Nucleus accumbens (tissue), 56 donors: ENCODE measurements around the gene LMTK2.

Experiments used
- DNase-seq, 56 donors: peaks; one replicate each; lab custom pipeline; 2025; lab: John Stamatoyannopoulos, UW

Gene LMTK2

DNA sequence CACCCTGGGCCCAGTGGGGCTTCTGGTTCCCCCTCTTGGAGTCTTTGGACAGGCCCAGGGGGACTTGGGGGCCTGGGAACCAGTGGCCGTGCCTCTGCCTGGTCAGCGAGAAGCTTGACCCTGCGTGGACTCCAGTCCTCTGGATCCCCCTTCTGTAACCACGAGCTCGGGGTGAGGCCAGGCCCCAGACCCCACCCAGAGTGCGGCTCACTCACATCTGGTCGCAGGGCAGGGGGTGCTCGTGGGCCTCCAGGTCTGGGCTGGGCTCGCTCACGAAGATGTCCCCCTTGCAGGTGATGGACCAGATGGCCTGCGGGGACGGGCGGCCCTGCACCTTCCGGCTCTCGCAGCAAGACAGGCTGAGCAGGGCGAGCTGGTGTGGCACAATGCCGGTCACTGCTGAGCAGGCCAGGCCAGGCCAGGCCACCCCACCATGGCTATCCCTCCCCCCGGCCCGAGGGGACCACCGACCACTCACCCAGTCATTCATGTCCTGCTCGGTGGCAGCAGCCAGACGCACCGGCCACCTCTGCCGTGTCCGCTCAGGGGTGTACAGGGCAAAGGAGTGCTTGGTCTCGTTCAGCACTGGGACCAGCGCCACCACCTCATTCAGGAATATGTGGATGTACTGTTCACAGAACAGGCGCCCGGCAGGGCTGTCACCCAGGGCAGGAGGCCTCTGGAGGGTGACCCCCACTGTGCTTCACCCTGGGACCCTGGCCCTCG, 124.2 kb downstream of the LMTK2 start:
- no peak for DNase-seq

GRCh38 chr7:98231493-98232262, 125.0 kb downstream of the LMTK2 start:
- no peak for DNase-seq

DNA sequence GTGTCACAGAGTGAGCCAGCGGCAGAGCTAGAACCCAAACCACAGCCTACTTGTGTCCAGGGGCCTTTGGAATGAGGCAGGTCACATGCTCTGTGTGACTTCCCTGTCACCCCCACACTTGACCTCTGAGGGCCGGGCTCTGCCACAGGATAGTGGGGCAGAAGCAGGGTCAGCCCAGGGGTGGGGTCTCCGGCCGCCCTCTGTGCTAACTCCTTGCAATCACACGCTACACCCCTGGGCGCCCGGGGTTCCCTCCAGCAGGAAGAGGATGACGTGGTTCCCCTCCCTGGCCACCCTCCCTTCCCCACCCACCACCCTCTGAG, 125.6 kb downstream of the LMTK2 start:
- DNase-seq: no peak

GRCh38 chr7:98232799-98233198, 126.1 kb downstream of the LMTK2 start:
- DNase-seq: no peak

- no peak for DNase-seq
Observed at GRCh38 chr7:98233219-98234070, 126.8 kb downstream of the LMTK2 start.

DNA sequence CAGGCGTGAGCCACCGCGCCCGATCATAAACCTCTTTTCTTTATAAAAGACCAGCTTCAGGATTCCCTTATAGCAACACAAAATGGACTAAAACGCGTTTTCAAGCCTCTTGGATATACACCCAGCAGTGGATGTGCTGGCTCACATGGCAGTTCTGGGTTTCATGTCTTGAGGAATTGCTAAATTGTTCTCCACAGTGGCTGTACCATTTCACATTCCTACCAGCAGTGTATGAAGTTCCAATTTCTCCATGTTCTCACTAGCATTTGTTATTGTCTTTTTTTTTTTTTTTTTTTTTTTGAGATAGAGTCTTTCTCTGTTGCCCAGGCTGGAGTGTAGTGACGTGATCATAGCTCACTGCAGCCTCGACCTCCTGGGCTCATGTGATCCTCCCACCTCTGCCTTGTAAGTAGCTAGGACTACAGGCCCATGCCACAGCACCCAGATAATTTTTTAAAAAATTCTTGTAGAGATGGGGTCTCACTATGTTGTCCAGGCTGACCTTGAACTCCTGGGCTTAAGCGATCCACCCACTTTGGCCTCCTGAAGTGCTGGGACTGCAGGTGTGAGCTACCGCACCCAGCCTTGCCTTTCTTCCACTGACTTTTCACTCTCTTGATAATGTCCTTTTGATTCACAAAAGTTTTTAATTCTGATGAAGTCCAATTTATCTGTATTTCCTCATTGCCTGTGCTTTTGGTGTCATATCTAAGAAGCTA, 127.9 kb downstream of the LMTK2 start:
- DNase-seq: no peak

- DNase-seq: no peak
Observed at GRCh38 chr7:98235901-98236300, 129.2 kb downstream of the LMTK2 start.

GRCh38 chr7:98236355-98237185, 129.9 kb downstream of the LMTK2 start:
- DNase-seq: no peak

- DNase-seq: no peak
Observed at GRCh38 chr7:98238076-98238475, 131.4 kb downstream of the LMTK2 start.

DNA sequence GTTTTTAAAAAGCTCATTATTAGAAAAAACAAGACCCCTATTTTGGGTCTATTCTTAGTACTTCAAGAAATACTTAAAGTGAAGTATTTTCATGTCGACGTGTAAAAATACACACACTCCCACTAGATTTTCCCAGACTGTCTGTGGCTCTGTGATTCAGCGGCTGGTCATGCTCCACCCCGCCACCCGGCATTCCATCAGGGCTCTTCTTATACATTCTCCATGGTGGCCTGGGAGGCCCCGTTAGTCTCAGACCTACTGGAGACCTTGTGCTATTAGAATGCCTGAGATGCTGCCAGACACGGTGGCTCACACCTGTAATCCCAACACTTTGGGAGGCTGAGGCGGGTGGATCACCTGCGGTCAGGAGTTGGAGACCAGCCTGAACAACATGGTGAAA, 132.3 kb downstream of the LMTK2 start:
- DNase-seq: no peak

- DNase-seq: peak in 21 of 56 donors; percentile 1 to 65 (median 16)
Observed at GRCh38 chr7:98240961-98241673, 134.5 kb downstream of the LMTK2 start.

- DNase-seq: no peak
Observed at GRCh38 chr7:98241674-98242241, 135.1 kb downstream of the LMTK2 start.

DNA sequence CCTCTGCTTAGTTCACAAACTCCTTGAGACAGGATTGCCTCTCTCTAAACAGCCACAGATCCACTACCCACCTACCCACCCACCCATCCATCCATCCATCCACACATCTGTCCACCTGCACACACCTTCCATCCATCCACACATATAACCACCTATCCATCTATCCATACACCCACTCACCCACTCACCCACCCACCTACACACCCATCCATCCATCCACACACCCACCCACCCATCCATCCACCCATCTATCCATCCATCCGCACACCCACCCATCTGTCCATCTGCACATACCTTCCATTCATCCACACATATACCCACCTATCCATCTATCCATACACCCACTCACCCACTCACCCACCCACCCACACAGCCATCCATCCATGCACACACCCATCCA, 135.7 kb downstream of the LMTK2 start:
- peak in 1 of 56 donors; percentile 16 for DNase-seq

DNA sequence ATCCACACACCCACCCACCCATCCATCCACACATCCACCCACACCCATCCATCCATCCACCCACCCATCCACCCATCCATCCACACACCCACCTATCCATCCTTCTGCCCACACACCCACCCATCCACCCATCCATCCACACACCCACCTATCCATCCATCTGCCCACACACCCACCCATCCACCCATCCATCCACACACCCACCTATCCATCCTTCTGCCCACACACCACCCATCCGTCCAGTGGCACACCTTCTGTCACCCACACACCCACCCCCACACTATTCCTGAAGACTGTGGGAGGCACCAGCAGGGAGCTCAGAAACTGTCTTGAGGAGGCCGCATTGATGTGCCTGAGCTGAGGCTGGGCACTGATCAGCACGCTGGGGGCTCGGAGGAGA, 136.3 kb downstream of the LMTK2 start:
- peak in 1 of 56 donors; percentile 15 for DNase-seq

DNA sequence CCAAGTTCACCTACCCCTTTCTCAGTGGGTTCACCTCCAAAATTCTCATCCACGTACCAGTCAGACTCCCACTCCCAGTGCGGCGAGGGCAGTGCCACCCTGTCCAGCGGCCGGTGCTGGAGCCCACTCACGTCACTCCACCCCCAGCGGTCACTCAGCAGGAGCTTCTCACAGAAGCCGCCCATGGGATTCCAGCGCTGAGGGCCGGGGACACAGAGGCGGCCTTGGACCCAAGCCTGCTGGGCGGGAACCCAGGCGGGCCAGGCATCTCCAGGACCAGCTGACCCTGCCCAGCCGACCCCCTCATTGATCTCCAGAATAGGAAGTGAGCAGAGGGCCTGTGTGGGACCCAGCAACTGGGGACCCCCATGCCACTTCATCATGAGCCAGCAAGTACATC, 138.2 kb downstream of the LMTK2 start:
- no peak for DNase-seq

- DNase-seq: no peak
Observed at GRCh38 chr7:98248156-98248555, 141.5 kb downstream of the LMTK2 start.

GRCh38 chr7:98249106-98249505, 142.4 kb downstream of the LMTK2 start:
- DNase-seq: no peak

DNA sequence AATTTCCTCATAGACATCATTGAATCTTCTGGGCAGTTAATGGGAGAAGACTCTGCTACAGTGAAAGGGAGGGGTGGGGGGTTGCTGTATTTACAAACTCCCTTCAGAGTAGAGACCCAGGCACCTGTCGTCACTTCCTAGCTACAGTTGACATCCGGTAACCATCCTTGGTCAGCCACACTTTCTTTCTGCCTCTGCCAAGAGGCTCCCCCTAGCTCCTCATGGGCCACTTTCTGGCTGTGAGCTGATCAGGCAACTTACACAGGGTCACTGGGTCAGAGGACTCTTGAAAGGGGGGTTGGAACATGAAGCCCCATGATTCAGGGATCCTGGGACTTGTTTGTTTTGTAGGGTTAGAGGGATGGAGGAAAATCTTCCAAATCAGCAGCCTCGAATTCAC, 144.1 kb downstream of the LMTK2 start:
- no peak for DNase-seq

GRCh38 chr7:98251231-98251600, 144.6 kb downstream of the LMTK2 start:
- DNase-seq: peak in 3 of 56 donors; percentile 6 to 40 (median 14)
